Kidney (tissue), 14 donors: Measurements from ENCODE around the gene IGF1R. TPM values are rescaled to one million over a fixed set of nuclear protein-coding genes. Genes with fewer than 3 reads are reported as not detected.

Experiments used
- DNase-seq, 5 donors: peaks; one replicate each; pipeline ENCODE4 v3.0.0-alpha.2; 2013 to 2020
- FAIRE-seq: peaks from 2 replicates; lab custom pipeline; 2012; peaks lifted over from hg19 to GRCh38; lab: Jason Lieb, UNC
- H3K27ac ChIP-seq, 2 donors: one replicate each; pipeline ENCODE4 v1.7.0; 2013; ENCODE audit warnings: low read depth in 2 of 2, low read length in 2 of 2, inconsistent platforms in 1 of 2
- H3K27me3 ChIP-seq: one replicate; pipeline ENCODE4 v1.7.1; 2013; ENCODE audit warnings: low read length, inconsistent platforms; ENCODE audit not compliant: control insufficient read depth, insufficient read depth
- H3K36me3 ChIP-seq, 3 donors: one replicate each; pipeline versions ENCODE4 v1.7.0 to v1.7.1; 2013; ENCODE audit warnings: low read length in 3 of 3, control low read depth in 1 of 3, inconsistent platforms in 1 of 3; ENCODE audit not compliant: insufficient read depth in 3 of 3, control insufficient read depth in 2 of 3
- H3K4me1 ChIP-seq, 3 donors: one replicate each; pipeline versions ENCODE4 v1.7.0 to v1.7.1; 2013; ENCODE audit warnings: low read length in 3 of 3, inconsistent platforms in 1 of 3, low read depth in 1 of 3; ENCODE audit not compliant: control insufficient read depth in 2 of 3, insufficient read depth in 2 of 3
- H3K4me3 ChIP-seq, 3 donors: one replicate each; pipeline versions ENCODE4 v1.7.0 to v1.8.1; 2013; ENCODE audit warnings: low read length in 3 of 3, control low read depth in 1 of 3, inconsistent platforms in 1 of 3
- H3K9ac ChIP-seq, 3 donors: one replicate each; pipeline versions ENCODE4 v1.7.0 to v1.7.1; 2013; ENCODE audit warnings: low read length in 3 of 3, control low read depth in 1 of 3, inconsistent platforms in 1 of 3
- H3K9me3 ChIP-seq, 3 donors: one replicate each; pipeline versions ENCODE4 v1.7.0 to v1.7.1; 2013; ENCODE audit warnings: low read length in 3 of 3, control low read depth in 1 of 3, inconsistent platforms in 1 of 3; ENCODE audit not compliant: control insufficient read depth in 2 of 3, insufficient read depth in 1 of 3
- intact Hi-C: fragments of 100-400 bp; cut with DNase I; formaldehyde crosslinking; loops from one replicate; pipeline ENCODE4 v1.11.1; 2022
- polyA plus RNA-seq: library from polyadenylated mRNA; stranded (reverse); fragments of 350-450 nt; fragmentation: Illumina TruSeq; extraction: RNeasy Lipid Tissue Mini Kit (QIAGEN cat#74804); gene quantifications from one replicate; pipeline ENCODE4 v1.2.3, GENCODE V29; 2014; ENCODE audit warnings: low read depth, low replicate concordance; ENCODE audit not compliant: insufficient read depth
- total RNA-seq: library from RNA; stranded (reverse); fragmentation: NEBNext Ultra II Directional; extraction: Animal tissue kit (Norgen Biotek cat#: 25700); gene quantifications from one replicate; pipeline ENCODE4 v1.2.1, GENCODE V29; 2021
- TF ChIP-seq, protein P1 (sequence below): IDR thresholded peaks from 3 replicates; pipeline ENCODE4 v1.5.1; 2012; ENCODE audit warnings: mild to moderate bottlenecking, moderate library complexity, borderline replicate concordance; ENCODE audit not compliant: insufficient read depth; ENCODE audit errors: extremely low read depth
- donor health status: control.
- donor health status: control.
- donor health status: control.
- donor health status: control.
- donor health status: control.
- donor health status: DM: yes; HTN: yes; CAD: no.
- donor health status: Normal renal cell carcinoma (clear cell type).

Gene IGF1R
- total and polyA plus RNA-seq, 2 donors from 2014 or later = 6.5 to 73.2 TPM

DNA sequence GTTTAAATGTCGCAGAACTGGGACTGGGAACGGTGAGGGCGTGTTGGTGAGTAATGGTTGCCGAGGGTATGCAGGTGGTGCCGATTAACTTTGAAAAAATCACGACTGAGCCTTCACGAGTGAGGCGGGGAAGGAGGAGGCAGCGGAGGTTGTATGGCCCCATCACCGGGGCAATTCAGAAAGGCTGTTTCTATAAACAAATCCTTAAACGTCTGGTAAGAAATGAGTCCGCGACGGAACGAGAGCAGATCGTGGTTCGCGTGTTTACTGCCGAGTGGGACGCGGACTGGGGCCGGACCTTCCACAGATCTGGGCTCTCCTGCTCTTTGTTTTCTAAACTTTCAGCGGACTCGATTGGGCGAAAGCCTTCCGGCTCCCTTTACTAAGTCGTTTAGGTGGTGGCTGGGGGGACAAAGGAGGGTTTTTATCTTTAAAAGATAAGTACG, 2.7 kb downstream of the IGF1R start:
- H3K27me3 ChIP-seq = no peaks in the 10 kb centered on the region
- H3K9ac ChIP-seq = peak overlapping the region; percentile 77 to 92 (median 87)
- H3K4me1 ChIP-seq = peaks cover 0 to 16% (median 8%) of the 10 kb centered on the region in 3 donors
- TF ChIP-seq, protein P1, sequence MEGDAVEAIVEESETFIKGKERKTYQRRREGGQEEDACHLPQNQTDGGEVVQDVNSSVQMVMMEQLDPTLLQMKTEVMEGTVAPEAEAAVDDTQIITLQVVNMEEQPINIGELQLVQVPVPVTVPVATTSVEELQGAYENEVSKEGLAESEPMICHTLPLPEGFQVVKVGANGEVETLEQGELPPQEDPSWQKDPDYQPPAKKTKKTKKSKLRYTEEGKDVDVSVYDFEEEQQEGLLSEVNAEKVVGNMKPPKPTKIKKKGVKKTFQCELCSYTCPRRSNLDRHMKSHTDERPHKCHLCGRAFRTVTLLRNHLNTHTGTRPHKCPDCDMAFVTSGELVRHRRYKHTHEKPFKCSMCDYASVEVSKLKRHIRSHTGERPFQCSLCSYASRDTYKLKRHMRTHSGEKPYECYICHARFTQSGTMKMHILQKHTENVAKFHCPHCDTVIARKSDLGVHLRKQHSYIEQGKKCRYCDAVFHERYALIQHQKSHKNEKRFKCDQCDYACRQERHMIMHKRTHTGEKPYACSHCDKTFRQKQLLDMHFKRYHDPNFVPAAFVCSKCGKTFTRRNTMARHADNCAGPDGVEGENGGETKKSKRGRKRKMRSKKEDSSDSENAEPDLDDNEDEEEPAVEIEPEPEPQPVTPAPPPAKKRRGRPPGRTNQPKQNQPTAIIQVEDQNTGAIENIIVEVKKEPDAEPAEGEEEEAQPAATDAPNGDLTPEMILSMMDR = no peak
- H3K9me3 ChIP-seq = no peaks in the 10 kb centered on the region
- H3K36me3 ChIP-seq = no peaks in the 10 kb centered on the region
- FAIRE-seq = no peak
- H3K27ac ChIP-seq = peak overlapping the region; percentile 91
- peak; percentile 46 to 75 (median 67) for DNase-seq
- H3K4me3 ChIP-seq = peak overlapping the region; percentile 87 to 91 (median 90)
- intact Hi-C loops = no loop called here

DNA sequence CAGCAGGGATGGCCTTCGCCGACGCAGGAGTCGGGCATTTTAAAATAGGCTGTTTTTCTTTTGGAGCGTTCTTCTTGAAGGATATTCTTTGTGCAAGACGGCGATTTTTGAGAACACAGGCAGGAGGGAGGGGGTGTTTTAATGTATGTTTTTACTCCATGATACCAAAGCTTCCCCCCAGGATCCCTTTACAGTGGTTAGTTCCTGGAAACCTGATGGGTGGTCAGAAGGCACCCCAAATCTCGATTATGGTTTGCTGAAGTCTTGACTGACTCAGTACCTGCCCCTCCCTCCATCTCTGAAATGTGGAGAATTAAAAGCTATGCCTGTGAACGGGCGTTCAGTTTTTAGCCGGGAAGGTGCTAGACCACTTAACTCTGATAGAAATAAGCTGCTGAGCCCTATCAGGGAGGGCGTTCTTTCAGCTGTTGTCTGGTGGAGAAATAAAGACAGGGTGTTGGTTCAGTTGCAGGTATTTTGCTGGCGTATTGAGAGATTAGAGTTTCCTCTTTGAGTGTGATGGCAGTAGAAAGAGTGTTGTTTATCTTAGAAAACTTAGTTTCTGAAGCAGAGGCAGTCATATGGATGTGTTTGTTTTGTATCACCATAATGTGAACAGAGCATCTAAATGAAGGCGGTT, 3.4 kb downstream of the IGF1R start:
- Histone ChIP-seq H3K27me3 (no peaks in the 10 kb centered on the region), H3K4me3 (peak overlapping the region; percentile 87 to 91 (median 90)), H3K36me3 (no peaks in the 10 kb centered on the region), H3K27ac (peak overlapping the region; percentile 91), H3K9me3 (no peaks in the 10 kb centered on the region), H3K9ac (peak overlapping the region; percentile 73 to 92 (median 87)), H3K4me1 (peaks cover 0 to 16% (median 8%) of the 10 kb centered on the region in 3 donors)
- TF ChIP-seq, protein P1 = no peak
- DNase-seq (peak in 2 of 5 donors; percentile 65 to 70), FAIRE-seq (no peak)
- intact Hi-C loops = no loop called here

DNA sequence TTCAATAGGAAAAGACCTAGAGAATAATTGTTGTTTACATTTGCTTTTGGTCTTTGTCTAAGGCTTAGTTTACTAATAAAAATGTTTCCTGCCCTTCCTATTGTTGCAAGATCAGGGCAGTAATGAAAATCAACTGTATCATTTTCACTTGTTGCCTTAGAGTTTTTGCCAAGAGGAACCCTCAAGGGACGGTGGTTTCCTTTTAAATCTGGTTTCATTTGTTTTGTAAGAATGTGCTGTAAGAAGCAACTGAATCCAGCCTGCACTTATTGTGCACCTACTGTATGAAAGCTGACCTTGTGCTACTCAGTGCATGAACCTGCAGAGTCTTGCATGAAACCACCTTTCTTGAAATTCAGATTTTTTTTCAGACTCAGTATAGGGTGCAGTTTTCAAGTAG, 5.3 kb downstream of the IGF1R start:
- no peak for DNase-seq
- no peak for FAIRE-seq
- no peak overlapping the region for H3K4me3 ChIP-seq
- peaks cover 0 to 26% (median 12%) of the 10 kb centered on the region in 3 donors for H3K4me1 ChIP-seq
- TF ChIP-seq, protein P1 = no peak
- no peaks in the 10 kb centered on the region for H3K36me3 ChIP-seq
- intact Hi-C loops = no loop called here
- H3K27me3 ChIP-seq = no peaks in the 10 kb centered on the region
- no peaks in the 10 kb centered on the region for H3K9me3 ChIP-seq
- H3K27ac ChIP-seq = no peak overlapping the region
- no peak overlapping the region for H3K9ac ChIP-seq
